GM19395 (cell line): Measurements from ENCODE around the gene STAB2.
"Not testable (repeated sequence)": the region's sequence is repeated elsewhere in the genome, so short reads cannot be mapped to it uniquely, and the experiment has no call there.

Source experiments
- ATAC-seq: cut with Tn5 transposase; IDR thresholded peaks from one replicate; pipeline ENCODE4 v1.9.1; 2021; ENCODE audit warnings: mild to moderate bottlenecking, moderate library complexity; ENCODE audit not compliant: unreplicated experiment

The STAB2 gene

GRCh38 chr12:103642240-103642864, 55.3 kb downstream of the STAB2 start:
- no peak for ATAC-seq

GRCh38 chr12:103645202-103645601, 58.1 kb downstream of the STAB2 start:
- no peak for ATAC-seq

- no peak for ATAC-seq
These were observed 60.2 kb downstream of the STAB2 start for GRCh38 chr12:103647267-103647666.

GRCh38 chr12:103652808-103653207, 65.7 kb downstream of the STAB2 start:
- no peak for ATAC-seq

- ATAC-seq, result not testable (repeated sequence)
These were observed 66.6 kb downstream of the STAB2 start for GRCh38 chr12:103653568-103654173.

GRCh38 chr12:103654816-103655215, 67.7 kb downstream of the STAB2 start:
- ATAC-seq, result no peak

GRCh38 chr12:103656291-103656690, 69.2 kb downstream of the STAB2 start:
- no peak for ATAC-seq

GRCh38 chr12:103657331-103657730, 70.3 kb downstream of the STAB2 start:
- no peak for ATAC-seq

GRCh38 chr12:103664626-103665025, 77.6 kb downstream of the STAB2 start:
- no peak for ATAC-seq

- ATAC-seq, result no peak
These were observed 78.9 kb downstream of the STAB2 start for GRCh38 chr12:103665971-103666370.

GRCh38 chr12:103667125-103667524, 80.1 kb downstream of the STAB2 start:
- ATAC-seq, result no peak

GRCh38 chr12:103668520-103668919, 81.4 kb downstream of the STAB2 start:
- no peak for ATAC-seq

- ATAC-seq, result no peak
These were observed 84.3 kb downstream of the STAB2 start for GRCh38 chr12:103671367-103671766.

GRCh38 chr12:103672401-103673119, 85.5 kb downstream of the STAB2 start:
- no peak for ATAC-seq

GRCh38 chr12:103673487-103673886, 86.4 kb downstream of the STAB2 start:
- ATAC-seq, result no peak

GRCh38 chr12:103673891-103674375, 86.9 kb downstream of the STAB2 start:
- no peak for ATAC-seq

GRCh38 chr12:103676893-103677292, 89.8 kb downstream of the STAB2 start:
- ATAC-seq, result no peak

- no peak for ATAC-seq
These were observed 90.3 kb downstream of the STAB2 start for GRCh38 chr12:103677341-103677740.

- ATAC-seq, result no peak
These were observed 90.8 kb downstream of the STAB2 start for GRCh38 chr12:103677905-103678304.

- ATAC-seq, result no peak
These were observed 92.5 kb downstream of the STAB2 start for GRCh38 chr12:103679421-103680170.

- no peak for ATAC-seq
These were observed 93.6 kb downstream of the STAB2 start for GRCh38 chr12:103680591-103681141.
